ENCODE measurements around the gene RABGAP1L. TPM values are rescaled to one million over a fixed set of nuclear protein-coding genes. Genes with fewer than 3 reads are reported as not detected.

The RABGAP1L gene
- total and polyA plus RNA-seq, 2 of the 4 experiments (the other 2 are of a cell fraction) = 7.9 to 26.7 TPM

DNA sequence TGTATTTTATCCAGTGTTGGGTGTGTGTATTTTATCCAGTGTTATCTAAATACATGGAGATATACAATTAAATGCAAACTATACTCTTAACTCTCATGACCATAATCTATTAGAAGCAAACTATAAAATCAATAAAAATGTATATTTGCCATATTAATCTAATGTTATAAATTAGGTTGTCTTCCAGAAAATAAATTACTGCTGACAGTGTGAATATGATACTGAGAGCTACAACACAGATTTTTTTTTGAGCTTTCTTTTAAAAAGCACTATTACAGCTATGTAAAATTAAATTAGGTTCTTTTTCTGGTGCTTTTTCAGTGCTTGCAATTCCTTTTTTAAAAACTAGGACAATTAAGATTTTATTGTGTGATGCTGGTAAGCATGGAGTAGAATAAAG, 269.4 kb downstream of the RABGAP1L start:
- in situ Hi-C loops (cut with MboI; ENCODE audit: low sequenced_read_pairs) = no loop called here
- Histone ChIP-seq H2BK120ac (ENCODE audit: low read depth, low read length) (no peak overlapping the region), H2AFZ (replicated peaks; ENCODE audit: low read length, poor library complexity) (no peak overlapping the region), H3K9me3 (ENCODE audit: control insufficient read depth, insufficient read depth, low read length) (no peaks in the 10 kb centered on the region), H3K14ac (replicated peaks; ENCODE audit: low read depth, low read length) (no peak overlapping the region), H3K4me1 (ENCODE audit: control insufficient read depth, insufficient read depth, low read length) (no peaks in the 10 kb centered on the region), H4K5ac (ENCODE audit: low read depth, low read length) (no peak overlapping the region), H4K91ac (ENCODE audit: insufficient read depth, low read depth, low read length) (no peak overlapping the region), H3K79me1 (ENCODE audit: low read depth in 1 of 2, low read length in 2 of 2) (no peaks in the 10 kb centered on the region), H3K4ac (ENCODE audit: low read depth, low read length) (no peak overlapping the region), H3K56ac (ENCODE audit: extremely low read depth, insufficient read depth, low read length) (no peak overlapping the region), H3K36me3 (ENCODE audit: control insufficient read depth, insufficient read depth, low read length) (no peaks in the 10 kb centered on the region), H3K23ac (ENCODE audit: low read depth, low read length) (no peak overlapping the region), H2AK5ac (ENCODE audit: low read depth, low read length) (no peak overlapping the region), H2BK20ac (ENCODE audit: low read depth, low read length) (no peak overlapping the region), H4K20me1 (ENCODE audit: insufficient read depth, low read length) (no peaks in the 10 kb centered on the region), H3K4me3 (ENCODE audit: insufficient read depth, low read depth, low read length) (no peak overlapping the region), H2BK15ac (ENCODE audit: low read depth, low read length) (no peak overlapping the region), H2AK9ac (replicated peaks; ENCODE audit: low read depth, low read length, poor library complexity) (no peak overlapping the region), H3K18ac (ENCODE audit: low read depth, low read length) (no peak overlapping the region), H3K4me2 (ENCODE audit: low read depth, low read length) (no peak overlapping the region), H4K8ac (ENCODE audit: low read depth in 2 of 2, low read length in 2 of 2) (no peak overlapping the region), H3K27me3 (ENCODE audit: control insufficient read depth, insufficient read depth, low read length) (no peaks in the 10 kb centered on the region), H2BK5ac (ENCODE audit: low read depth, low read length, poor library complexity, severe bottlenecking) (no peak overlapping the region), H3K9ac (ENCODE audit: low read depth, low read length) (no peak overlapping the region), H3K27ac (ENCODE audit: insufficient read depth, low read length) (no peak overlapping the region), H3K9me1 (ENCODE audit: insufficient read depth, low read length) (0 out of 2 replicates have a peak, but pooled peaks cover under 1% of the 10 kb centered on the region)
- dilution Hi-C loops (cut with HindIII; ENCODE audit: low sequenced_read_pairs, unreplicated experiment) = no loop called here
- intact Hi-C loops (cut with micrococcal nuclease) = no loop called here
- ChIA-PET POLR2A (ENCODE audit: unreplicated experiment) (no interaction called here), CTCF (no interaction called here)
- no peak for ATAC-seq (ENCODE audit: low read depth)
- TF ChIP-seq MAFK (IDR thresholded peaks at IDR 0.05; ENCODE audit: low read depth, low read length) = peak; percentile 49
- TF ChIP-seq RAD21 (IDR thresholded peaks at IDR 0.05; ENCODE audit: low read length) = no peak
- TF ChIP-seq BHLHE40 (IDR thresholded peaks at IDR 0.05; ENCODE audit: low read depth, low read length) = no peak
- no peak for DNase-seq
- no TSS peak for BruUV-seq (replicated peaks)
